Mesothelial cell of epicardium (in vitro differentiated cells): ENCODE results near the gene DCTPP1. TPM values are rescaled to one million over a fixed set of nuclear protein-coding genes. Genes with fewer than 3 reads are reported as not detected.
A peak's percentile ranks its signal among the peaks of the same experiment; 100 is the strongest.

Source experiments
- DNase-seq, 2 experiments: peaks; one replicate each; pipeline ENCODE4 v3.0.0; 2021; ENCODE audit warnings: low spot score in 2 of 2; ENCODE audit not compliant: unreplicated experiment in 2 of 2
- H3K27ac Mint-ChIP-seq: 2 replicates; pipeline ENCODE4 v1.8.0; 2021; ENCODE audit warnings: mixed read lengths
- H3K27me3 Mint-ChIP-seq: 2 replicates; pipeline ENCODE4 v1.8.0; 2021; ENCODE audit warnings: low read depth, mixed read lengths
- H3K36me3 Mint-ChIP-seq: 2 replicates; pipeline ENCODE4 v1.8.0; 2021; ENCODE audit warnings: mixed read lengths
- H3K4me1 Mint-ChIP-seq: 2 replicates; pipeline ENCODE4 v1.8.0; 2021; ENCODE audit warnings: mixed read lengths
- H3K4me3 Mint-ChIP-seq: 2 replicates; pipeline ENCODE4 v1.8.0; 2021; ENCODE audit warnings: mild to moderate bottlenecking, moderate library complexity, mixed read lengths
- H3K9me3 Mint-ChIP-seq: 2 replicates; pipeline ENCODE4 v1.8.0; 2021; ENCODE audit warnings: mixed read lengths
- total RNA-seq: library from RNA; stranded (reverse); gene quantifications from 3 replicates; pipeline ENCODE4 v1.2.1, GENCODE V29; 2021
- TF ChIP-seq, protein P1 (sequence below): fragments of 200-600 bp; sonication (generic); IDR thresholded peaks from one replicate; pipeline ENCODE4 v1.5.0; 2021; ENCODE audit warnings: antibody characterized with exemption; ENCODE audit not compliant: unreplicated experiment

DCTPP1 gene
- total RNA-seq, 1 donor from 2014 or later: 33.1 TPM

DNA sequence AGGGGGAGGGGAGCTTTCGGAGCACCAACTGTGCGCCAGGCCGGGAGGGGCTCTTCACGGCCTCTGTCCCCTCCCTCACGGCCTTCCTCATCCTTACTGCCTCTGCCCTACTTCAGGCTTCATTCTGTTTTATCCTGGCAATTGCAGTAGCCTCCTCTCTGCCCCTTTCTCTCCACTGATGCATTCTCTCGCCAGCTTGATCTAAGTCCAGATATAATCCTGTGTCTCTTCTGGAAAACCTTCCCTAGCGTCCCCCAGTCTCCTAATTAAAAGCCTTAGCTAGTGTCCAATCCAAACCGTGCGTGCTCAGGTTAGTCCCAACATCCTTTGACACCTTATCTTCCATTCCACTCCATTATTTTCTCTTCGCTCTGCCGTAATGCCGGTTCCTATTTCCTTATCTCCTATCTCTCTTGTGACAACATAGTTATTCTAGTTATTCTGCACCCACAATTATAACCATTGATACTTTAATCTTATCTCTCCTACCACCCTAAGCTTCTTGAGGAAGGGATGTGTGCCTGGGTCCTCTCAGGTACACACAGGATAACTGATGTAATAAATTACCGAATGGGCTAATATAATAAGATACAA is 33.7 kb downstream of the DCTPP1 start:
- H3K4me1 Mint-ChIP-seq: peaks cover 30% of the 10 kb centered on the region
- H3K9me3 Mint-ChIP-seq: no peaks in the 10 kb centered on the region
- TF ChIP-seq, protein P1, sequence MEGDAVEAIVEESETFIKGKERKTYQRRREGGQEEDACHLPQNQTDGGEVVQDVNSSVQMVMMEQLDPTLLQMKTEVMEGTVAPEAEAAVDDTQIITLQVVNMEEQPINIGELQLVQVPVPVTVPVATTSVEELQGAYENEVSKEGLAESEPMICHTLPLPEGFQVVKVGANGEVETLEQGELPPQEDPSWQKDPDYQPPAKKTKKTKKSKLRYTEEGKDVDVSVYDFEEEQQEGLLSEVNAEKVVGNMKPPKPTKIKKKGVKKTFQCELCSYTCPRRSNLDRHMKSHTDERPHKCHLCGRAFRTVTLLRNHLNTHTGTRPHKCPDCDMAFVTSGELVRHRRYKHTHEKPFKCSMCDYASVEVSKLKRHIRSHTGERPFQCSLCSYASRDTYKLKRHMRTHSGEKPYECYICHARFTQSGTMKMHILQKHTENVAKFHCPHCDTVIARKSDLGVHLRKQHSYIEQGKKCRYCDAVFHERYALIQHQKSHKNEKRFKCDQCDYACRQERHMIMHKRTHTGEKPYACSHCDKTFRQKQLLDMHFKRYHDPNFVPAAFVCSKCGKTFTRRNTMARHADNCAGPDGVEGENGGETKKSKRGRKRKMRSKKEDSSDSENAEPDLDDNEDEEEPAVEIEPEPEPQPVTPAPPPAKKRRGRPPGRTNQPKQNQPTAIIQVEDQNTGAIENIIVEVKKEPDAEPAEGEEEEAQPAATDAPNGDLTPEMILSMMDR: no peak
- H3K4me3 Mint-ChIP-seq: peak overlapping the region; percentile 77
- DNase-seq: no peak
- peak overlapping the region; percentile 82 for H3K27ac Mint-ChIP-seq
- H3K36me3 Mint-ChIP-seq: peaks cover 4% of the 10 kb centered on the region
- H3K27me3 Mint-ChIP-seq: no peaks in the 10 kb centered on the region

DNA sequence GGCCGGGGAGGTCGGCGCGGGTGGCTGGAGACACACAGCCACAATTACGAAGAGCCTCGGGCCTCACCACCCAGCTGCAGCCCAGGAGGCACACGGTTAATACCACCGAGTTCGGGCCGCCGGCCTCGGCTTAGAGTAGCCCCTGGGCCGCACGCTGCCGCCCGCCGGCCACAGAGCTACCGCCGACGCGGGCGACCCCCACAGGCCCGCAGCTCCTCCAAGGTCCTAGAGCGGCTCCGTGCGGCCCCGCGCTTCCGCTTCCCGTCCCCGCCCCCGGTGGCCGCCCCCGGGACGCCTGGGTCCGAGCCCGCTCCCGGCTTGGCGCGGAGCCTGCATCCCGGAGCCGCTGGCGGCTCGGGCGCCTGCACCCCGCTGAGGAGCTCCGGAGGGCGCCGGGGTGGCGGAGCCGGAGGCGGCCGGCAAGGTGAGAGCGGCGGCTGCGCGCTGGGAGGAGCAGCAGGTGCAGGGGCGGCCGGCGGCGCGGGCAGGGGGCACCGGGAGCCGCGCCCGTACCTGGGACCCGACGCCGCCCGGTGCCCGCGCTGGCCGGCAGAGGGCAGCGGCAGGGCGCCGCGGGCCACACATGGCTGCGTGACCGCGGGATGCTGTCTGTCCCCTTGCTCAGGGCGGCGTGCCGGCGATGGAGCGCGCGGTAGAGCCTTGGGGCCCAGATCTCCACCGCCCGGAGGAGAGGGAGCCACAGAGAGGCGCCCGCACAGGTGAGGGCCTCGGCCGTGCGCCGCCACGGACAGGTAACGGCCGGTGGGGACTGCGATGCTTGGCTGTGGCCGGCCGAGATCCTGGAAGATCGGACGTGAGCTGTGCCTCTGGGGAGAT is 34.5 kb downstream of the DCTPP1 start, which contains the start of gene ZNF48:
Gene ZNF48 (plus strand): TSS at position 266 of the 837 bp plus-strand sequence. CDS start 375 bp downstream, at position 641.
- Mint-ChIP-seq H3K9me3 (no peaks in the 10 kb centered on the region), H3K27me3 (no peaks in the 10 kb centered on the region), H3K27ac (peak within 1 kb of the TSS; percentile 96), H3K4me1 (peaks cover 28% of the 10 kb centered on the region), H3K4me3 (peak within 1 kb of the TSS; percentile 95), H3K36me3 (peaks cover 4% of the 10 kb centered on the region)
- DNase-seq: peak; percentile 64 to 75
- TF ChIP-seq, protein P1: peak; percentile 19

DNA sequence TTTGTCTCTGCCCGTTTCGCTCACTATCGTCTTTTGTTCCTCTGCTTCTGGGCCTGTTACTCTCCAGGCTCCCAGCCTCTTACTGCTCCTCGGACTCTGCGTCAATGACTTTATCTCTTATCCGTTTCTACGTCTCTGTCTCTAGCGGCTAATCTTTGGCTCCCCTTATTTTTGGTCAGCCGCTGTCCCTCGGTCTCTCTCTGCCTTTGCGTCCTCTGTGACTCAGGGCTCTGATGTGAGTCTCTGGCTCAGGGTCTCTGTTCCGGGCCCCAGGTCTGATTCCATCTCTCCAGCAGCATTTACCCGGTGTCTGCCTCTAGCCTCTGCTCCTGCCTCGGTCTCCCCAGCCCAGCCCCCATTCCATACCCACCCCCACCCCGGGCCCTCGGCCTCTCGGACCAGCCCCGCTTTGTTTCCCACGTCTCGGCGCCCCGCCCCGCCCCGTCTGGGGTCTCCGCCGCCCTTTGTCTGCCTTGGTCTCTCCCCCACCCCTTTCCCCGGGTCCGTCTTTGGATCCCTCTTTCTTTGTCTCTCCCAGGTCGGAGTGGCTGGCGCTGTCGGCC is 35.2 kb downstream of the DCTPP1 start:
- Mint-ChIP-seq H3K27me3 (no peaks in the 10 kb centered on the region), H3K36me3 (peaks cover 4% of the 10 kb centered on the region), H3K27ac (peak overlapping the region; percentile 96), H3K9me3 (no peaks in the 10 kb centered on the region), H3K4me3 (peak overlapping the region; percentile 95), H3K4me1 (peaks cover 24% of the 10 kb centered on the region)
- peak in 1 of 2 experiments; percentile 74 for DNase-seq
- TF ChIP-seq, protein P1: no peak

DNA sequence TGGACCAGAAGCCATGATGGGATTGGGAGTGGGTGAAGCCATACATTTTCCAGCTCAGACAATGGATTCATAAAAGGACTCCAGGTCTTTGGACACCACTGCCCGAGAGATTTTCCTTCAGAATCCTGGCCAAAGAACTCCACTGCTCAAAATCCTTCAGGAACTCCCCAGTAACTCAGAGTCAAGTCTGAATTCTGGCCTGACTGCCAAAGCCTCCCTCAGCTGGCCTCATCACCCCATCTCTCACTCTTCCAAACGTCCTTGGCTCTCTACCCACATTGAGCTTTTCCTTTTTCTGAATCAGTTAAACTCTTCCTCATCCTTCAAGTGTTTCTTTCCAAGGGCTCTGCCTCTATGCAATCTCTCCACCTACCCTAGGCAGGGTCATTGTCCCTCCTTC is 46.3 kb downstream of the DCTPP1 start:
- Mint-ChIP-seq H3K36me3 (peaks cover 2% of the 10 kb centered on the region), H3K27me3 (no peaks in the 10 kb centered on the region), H3K4me1 (peaks cover 4% of the 10 kb centered on the region), H3K4me3 (no peak overlapping the region), H3K27ac (peak overlapping the region; percentile 18), H3K9me3 (no peaks in the 10 kb centered on the region)
- DNase-seq: no peak
- TF ChIP-seq, protein P1: no peak

DNA sequence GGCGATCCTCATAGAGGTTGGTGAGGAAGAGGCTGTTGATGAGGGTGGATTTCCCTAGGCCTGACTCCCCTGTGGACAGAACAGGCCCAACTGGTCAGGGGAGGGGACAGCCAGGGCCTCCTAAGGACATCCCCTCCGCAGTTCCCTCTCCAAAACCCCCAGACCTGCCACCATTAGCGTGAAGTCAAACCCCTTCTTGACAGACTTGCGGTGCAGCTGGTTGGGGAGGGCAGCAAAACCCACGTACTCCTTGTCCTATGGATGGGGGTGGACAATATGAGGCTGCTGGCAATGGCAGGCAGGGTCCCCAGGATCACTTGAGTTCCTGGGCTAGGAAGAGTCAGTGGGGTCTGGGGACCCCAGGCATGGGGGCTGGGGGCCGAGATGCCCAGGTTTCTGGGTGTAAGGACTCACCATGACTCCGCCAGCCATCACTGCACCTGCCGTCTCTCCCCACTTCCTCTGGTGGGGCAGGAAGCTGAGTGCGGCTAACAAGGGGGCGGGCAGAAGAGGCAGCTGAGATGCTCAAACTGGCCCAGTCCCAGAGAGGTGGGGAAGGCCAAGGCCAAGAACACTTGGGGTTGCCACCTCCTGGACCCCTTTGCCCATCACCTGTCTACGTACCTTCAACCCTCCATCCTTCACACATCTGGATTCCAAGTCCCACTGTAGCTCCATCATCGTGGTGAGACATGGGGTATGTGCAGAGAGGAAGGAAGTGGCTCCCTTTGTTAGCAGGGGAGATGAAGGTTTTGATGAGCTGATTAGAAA is 47.5 kb downstream of the DCTPP1 start, which contains the start of gene SEPTIN1:
Gene SEPTIN1 (minus strand): TSS at position 451 of the 771 bp plus-strand sequence. CDS start 19 bp downstream, at position 432.
- TF ChIP-seq, protein P1: no peak
- Mint-ChIP-seq H3K9me3 (no peaks in the 10 kb centered on the region), H3K4me1 (peaks cover 14% of the 10 kb centered on the region), H3K4me3 (no peak within 1 kb of the TSS), H3K27me3 (no peaks in the 10 kb centered on the region), H3K27ac (no peak within 1 kb of the TSS), H3K36me3 (peaks cover 2% of the 10 kb centered on the region)
- DNase-seq: no peak
